GM12874 (cell line): Measurements from ENCODE around the gene PRKCSH.
A peak's percentile ranks its signal among the peaks of the same experiment; 100 is the strongest.

Experiments
- CTCF ChIP-seq: IDR thresholded peaks from 2 replicates; pipeline ENCODE4 v1.5.1; 2011; ENCODE audit warnings: low read depth, mild to moderate bottlenecking, control low read depth, low read length, moderate library complexity; ENCODE audit not compliant: insufficient read depth

PRKCSH gene

GRCh38 chr19:11489378-11489777, 53.9 kb downstream of the PRKCSH start:
- no peak for TF ChIP-seq CTCF

GRCh38 chr19:11494634-11495285, 59.3 kb downstream of the PRKCSH start:
- no peak for TF ChIP-seq CTCF

- no peak for TF ChIP-seq CTCF
Observed at GRCh38 chr19:11495481-11495880, 60.0 kb downstream of the PRKCSH start.

- TF ChIP-seq CTCF: no peak
Observed at GRCh38 chr19:11495885-11496284, 60.5 kb downstream of the PRKCSH start.

- TF ChIP-seq CTCF: peak; percentile 83
Observed at GRCh38 chr19:11496391-11497163, 61.1 kb downstream of the PRKCSH start.

- TF ChIP-seq CTCF: no peak
Observed at GRCh38 chr19:11499220-11499726, 63.8 kb downstream of the PRKCSH start.

GRCh38 chr19:11499890-11500420, 64.5 kb downstream of the PRKCSH start:
- TF ChIP-seq CTCF: no peak
